Progenitor cell of endocrine pancreas (in vitro differentiated cells): Measurements from ENCODE around the gene IGF2BP1. TPM values are rescaled to one million over a fixed set of nuclear protein-coding genes. Genes with fewer than 3 reads are reported as not detected.

ENCODE experiments used
- DNase-seq: peaks from one replicate; pipeline ENCODE4 v3.0.0; 2021; ENCODE audit warnings: low spot score; ENCODE audit not compliant: unreplicated experiment
- H3K27ac Mint-ChIP-seq: 2 replicates; pipeline ENCODE4 v1.8.0; 2021; ENCODE audit warnings: mild to moderate bottlenecking, moderate library complexity, mixed read lengths
- H3K27me3 Mint-ChIP-seq: 2 replicates; pipeline ENCODE4 v1.8.0; 2021; ENCODE audit warnings: mixed read lengths
- H3K36me3 Mint-ChIP-seq: 2 replicates; pipeline ENCODE4 v1.8.0; 2022; ENCODE audit warnings: mixed read lengths; ENCODE audit not compliant: insufficient read depth
- H3K4me1 Mint-ChIP-seq: 2 replicates; pipeline ENCODE4 v1.8.0; 2021; ENCODE audit warnings: low read depth, mixed read lengths
- H3K4me3 Mint-ChIP-seq: 2 replicates; pipeline ENCODE4 v1.8.0; 2021; ENCODE audit warnings: low read depth, mild to moderate bottlenecking, moderate library complexity, mixed read lengths
- H3K9me3 Mint-ChIP-seq: 2 replicates; pipeline ENCODE4 v1.8.0; 2021; ENCODE audit warnings: low read depth, mixed read lengths
- CTCF ChIP-seq: fragments of 200-600 bp; sonication (generic); IDR thresholded peaks from one replicate; pipeline ENCODE4 v1.5.0; 2021; ENCODE audit warnings: antibody characterized with exemption, mild to moderate bottlenecking; ENCODE audit not compliant: unreplicated experiment
- total RNA-seq: library from RNA; stranded (reverse); gene quantifications from 2 replicates; pipeline ENCODE4 v1.2.1, GENCODE V29; 2021

IGF2BP1 gene
- total RNA-seq, 1 donor from 2014 or later = 326 TPM

DNA sequence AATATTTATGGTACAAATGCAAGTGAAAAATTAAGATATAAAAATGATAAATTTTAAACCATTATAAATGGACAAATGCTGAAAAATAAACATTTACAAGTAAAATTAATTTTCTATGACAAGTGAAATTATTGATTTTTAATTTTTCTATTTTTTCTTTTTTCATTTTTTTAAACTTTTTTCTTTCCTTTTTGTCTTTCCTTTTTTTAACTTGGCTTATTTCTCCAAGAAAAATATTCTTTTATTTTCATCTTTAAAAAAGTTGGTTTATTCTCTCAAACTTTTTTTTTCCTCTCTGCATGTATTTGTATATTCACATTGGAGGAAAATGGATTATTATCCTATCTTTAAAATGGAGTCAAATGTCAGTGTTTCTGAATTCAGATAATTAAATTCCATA is 3.9 kb upstream of the IGF2BP1 start:
- Mint-ChIP-seq H3K27me3 (no peaks in the 10 kb centered on the region), H3K27ac (no peak overlapping the region), H3K4me3 (no peak overlapping the region), H3K9me3 (no peaks in the 10 kb centered on the region), H3K4me1 (peaks cover 25% of the 10 kb centered on the region), H3K36me3 (no peaks in the 10 kb centered on the region)
- no peak for DNase-seq
- TF ChIP-seq CTCF = no peak

DNA sequence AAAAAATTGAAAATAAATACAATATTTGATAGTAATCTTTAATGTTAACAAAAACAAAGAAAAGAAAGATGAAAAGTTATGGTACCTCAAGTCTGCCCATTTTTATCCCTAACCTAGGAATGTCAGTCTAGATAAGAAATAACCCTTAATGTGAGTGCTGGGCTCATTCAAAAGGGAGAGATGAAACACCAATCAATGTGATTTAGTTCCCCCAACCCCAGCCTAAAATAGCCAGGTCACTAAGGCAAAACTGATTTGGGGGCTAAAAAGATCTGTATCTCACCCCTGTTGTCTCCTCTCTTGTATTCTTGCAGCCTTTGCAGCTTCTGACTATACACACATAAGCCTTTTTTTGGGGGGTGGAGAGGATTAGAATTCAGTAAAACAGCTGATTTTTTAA is 3.2 kb upstream of the IGF2BP1 start:
- Mint-ChIP-seq H3K4me3 (peak overlapping the region; percentile 35), H3K27ac (peak overlapping the region; percentile 57), H3K36me3 (no peaks in the 10 kb centered on the region), H3K4me1 (peaks cover 25% of the 10 kb centered on the region), H3K27me3 (no peaks in the 10 kb centered on the region), H3K9me3 (no peaks in the 10 kb centered on the region)
- no peak for DNase-seq
- no peak for TF ChIP-seq CTCF

GRCh38 chr17:48994549-48995303 is 2.5 kb upstream of the IGF2BP1 start:
- Mint-ChIP-seq H3K27me3 (no peaks in the 10 kb centered on the region), H3K36me3 (no peaks in the 10 kb centered on the region), H3K4me1 (peaks cover 25% of the 10 kb centered on the region), H3K27ac (peak overlapping the region; percentile 99), H3K4me3 (peak overlapping the region; percentile 80), H3K9me3 (no peaks in the 10 kb centered on the region)
- no peak for TF ChIP-seq CTCF
- no peak for DNase-seq

DNA sequence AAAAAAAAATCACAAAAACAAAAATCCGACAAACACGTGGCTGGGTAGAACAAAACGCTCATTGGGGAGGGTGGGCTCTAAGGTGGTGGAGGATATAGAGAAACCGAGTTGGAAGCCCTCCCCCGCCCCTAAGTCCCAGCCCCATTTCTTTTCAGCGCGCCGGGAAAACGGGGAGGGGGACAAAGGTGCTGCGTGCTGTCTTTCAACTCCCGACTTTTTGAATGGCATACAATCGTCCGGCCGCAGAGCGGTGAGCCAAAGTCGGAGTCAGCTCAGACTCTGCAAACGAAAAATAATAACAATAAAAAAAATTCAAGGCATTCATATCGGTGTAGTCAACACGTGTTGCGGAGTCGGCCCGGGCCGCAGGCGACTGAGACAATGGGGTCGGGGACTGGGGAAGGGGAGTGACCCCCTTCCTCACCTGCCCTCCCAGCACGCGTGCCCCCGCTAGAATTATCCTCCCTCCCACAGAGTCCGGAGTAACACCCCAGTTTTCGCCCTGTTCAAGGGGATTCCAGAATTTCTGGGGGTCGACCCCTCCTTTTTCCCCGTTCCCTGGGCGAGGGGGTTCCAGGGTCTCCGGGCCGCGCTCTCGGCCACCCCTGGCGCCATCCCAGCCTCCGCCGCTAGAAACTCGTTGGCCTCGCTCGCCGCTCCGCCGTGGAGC is 1.7 kb upstream of the IGF2BP1 start:
- Mint-ChIP-seq H3K9me3 (no peaks in the 10 kb centered on the region), H3K36me3 (peaks cover 2% of the 10 kb centered on the region), H3K4me3 (peak overlapping the region; percentile 80), H3K27ac (peak overlapping the region; percentile 99), H3K4me1 (peaks cover 26% of the 10 kb centered on the region), H3K27me3 (no peaks in the 10 kb centered on the region)
- TF ChIP-seq CTCF = peak; percentile 30
- no peak for DNase-seq

DNA sequence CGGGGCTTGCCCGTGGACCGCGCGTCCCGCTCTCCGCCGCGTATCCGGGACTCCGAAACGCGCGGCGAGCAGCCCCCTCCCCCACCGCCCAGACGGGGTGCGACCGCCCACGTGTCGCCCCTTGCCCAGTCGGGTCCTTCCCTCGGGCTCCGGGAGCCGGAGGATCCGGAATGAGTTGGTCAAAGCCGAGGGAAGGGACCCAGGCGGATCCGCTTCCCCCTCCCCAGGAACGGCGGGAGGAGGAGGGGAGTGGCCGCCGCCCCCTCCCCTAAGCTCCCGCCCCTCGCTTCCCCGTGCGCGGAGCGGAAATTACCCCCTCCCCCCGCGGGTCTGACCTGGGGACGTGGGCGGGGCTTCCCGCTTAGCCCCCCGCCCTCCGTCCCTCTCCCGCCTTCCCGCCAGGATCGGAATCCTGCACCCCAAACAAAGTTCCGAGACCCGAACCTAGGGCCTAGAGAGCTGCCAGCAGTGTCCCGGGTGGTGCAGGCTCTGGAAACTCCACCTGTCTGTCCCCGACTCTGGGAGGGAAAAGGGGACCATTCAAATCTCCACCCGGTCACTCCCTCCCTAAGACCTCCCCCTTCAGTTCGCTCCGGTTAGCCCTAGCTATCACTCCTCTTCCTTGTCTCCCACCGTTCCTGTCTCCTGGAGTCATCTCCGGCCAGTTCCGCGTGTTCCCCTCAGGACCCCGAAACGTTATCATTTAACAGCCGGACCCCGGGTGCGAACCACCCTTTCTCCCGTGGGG is 1.0 kb upstream of the IGF2BP1 start:
- no peak for TF ChIP-seq CTCF
- no peaks in the 10 kb centered on the region for H3K27me3 Mint-ChIP-seq
- peak overlapping the region; percentile 80 for H3K4me3 Mint-ChIP-seq
- peak; percentile 87 for DNase-seq
- H3K9me3 Mint-ChIP-seq = no peaks in the 10 kb centered on the region
- H3K27ac Mint-ChIP-seq = peak overlapping the region; percentile 99
- H3K36me3 Mint-ChIP-seq = peaks cover 2% of the 10 kb centered on the region
- H3K4me1 Mint-ChIP-seq = peaks cover 27% of the 10 kb centered on the region
